SW480 (cell line): ENCODE results near the gene WDR83.
"Not testable (repeated sequence)": the region's sequence is repeated elsewhere in the genome, so short reads cannot be mapped to it uniquely, and the experiment has no call there.

Source experiments
- DNase-seq: peaks from one replicate; pipeline ENCODE4 v3.0.0-alpha.2; 2016; ENCODE audit warnings: low spot score

WDR83 gene, protein sequence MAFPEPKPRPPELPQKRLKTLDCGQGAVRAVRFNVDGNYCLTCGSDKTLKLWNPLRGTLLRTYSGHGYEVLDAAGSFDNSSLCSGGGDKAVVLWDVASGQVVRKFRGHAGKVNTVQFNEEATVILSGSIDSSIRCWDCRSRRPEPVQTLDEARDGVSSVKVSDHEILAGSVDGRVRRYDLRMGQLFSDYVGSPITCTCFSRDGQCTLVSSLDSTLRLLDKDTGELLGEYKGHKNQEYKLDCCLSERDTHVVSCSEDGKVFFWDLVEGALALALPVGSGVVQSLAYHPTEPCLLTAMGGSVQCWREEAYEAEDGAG

GRCh38 chr19:12666265-12667048 lies at the start of gene WDR83, which contains the start of gene MAN2B1:
TSS of gene WDR83 (plus strand) at chr19:12666807. CDS start at chr19:12669791, 2,984 bp downstream.
TSS of gene MAN2B1 (minus strand) at chr19:12666742. CDS start at chr19:12666701, 41 bp downstream.
- peak; percentile 52 for DNase-seq

DNA sequence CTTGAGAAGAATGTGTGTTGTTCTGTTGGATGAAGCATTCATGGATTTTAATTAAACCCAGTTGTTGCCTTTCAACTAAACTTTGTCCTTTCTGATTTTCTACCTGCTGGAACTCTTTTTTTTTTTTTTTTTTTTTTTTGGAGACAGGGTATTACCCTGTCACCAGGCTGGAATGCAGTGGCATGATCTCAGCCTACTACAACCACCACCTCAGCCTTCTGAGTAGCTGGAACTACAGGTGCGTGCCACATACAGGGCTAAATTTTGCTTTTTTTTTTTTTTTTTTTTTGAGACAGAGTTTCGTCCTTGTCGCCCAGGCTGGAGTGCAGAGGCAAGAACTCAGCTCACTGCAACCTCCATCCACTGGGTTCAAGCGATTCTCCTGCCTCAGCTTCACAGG lies 49.0 kb upstream of the WDR83 start:
- no peak for DNase-seq

GRCh38 chr19:12621253-12622024 lies 45.2 kb upstream of the WDR83 start:
- DNase-seq = not testable (repeated sequence)

DNA sequence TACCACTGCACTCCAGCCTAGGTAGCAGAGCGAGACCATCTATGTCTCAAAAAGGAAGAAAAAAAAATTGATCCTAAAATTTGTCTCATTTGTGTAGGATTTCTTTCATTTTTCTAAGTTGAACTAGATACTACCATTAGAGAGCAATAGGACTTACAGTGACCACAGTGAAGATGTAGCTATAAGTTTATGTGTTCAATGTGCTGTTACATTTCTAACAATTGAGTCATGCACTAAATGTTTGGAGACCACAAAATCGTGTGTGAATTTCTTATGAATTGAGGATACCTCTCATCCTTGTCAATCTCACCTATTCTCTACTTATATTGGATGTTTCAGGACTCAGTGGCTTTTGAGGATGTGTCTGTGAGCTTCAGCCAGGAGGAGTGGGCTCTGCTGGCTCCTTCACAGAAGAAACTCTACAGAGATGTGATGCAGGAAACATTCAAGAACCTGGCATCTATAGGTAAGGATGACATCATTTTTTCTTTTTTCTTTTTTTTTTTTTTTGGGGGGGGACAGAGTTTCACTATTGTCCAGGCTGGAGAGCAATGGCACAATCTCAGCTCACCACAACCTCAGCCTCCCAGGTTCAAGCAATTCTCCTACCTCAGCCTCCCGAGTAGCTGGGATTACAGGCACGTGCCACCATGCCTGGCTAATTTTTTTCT lies 43.1 kb upstream of the WDR83 start:
- DNase-seq = no peak

DNA sequence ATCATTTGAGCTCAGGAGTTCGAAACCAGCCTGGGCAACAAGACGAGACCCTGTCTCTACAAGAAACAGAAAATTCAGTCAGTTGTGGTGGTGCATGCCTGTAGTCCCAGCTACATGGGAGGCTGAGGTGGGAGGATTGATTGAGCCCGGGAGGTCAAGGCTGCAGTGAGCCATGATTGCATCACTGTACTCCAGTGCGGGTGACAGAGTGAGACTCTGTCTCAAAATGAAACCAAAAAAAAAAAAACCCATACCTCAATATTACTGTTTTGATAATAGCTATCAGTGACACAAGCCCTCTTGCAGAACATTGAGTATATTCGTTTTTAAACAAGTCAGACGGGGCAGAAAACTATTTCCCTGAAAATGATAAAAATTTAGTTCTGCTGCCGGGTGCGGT lies 39.6 kb upstream of the WDR83 start:
- DNase-seq = no peak

DNA sequence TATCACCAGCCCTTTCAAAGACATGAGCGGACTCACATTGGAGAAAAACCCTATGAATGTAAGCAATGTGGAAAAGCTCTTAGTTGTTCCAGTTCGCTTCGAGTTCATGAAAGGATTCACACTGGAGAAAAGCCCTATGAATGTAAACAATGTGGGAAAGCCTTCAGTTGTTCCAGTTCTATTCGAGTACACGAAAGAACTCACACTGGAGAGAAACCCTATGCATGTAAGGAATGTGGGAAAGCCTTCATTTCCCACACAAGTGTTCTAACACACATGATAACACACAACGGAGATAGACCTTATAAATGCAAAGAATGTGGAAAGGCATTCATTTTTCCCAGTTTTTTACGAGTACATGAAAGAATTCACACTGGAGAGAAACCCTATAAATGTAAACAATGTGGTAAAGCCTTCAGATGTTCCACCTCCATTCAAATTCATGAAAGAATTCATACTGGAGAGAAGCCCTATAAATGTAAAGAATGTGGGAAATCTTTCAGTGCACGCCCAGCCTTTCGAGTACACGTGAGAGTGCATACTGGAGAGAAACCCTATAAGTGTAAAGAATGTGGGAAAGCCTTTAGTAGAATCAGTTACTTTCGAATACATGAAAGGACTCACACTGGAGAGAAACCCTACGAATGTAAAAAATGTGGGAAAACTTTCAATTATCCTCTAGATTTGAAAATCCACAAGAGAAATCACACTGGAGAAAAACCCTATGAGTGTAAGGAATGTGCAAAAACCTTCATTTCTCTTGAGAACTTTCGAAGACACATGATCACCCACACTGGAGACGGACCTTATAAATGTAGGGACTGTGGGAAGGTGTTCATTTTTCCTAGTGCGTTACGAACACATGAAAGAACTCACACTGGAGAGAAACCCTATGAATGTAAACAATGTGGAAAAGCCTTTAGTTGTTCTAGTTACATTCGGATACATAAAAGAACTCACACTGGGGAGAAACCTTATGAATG lies 38.3 kb upstream of the WDR83 start:
- DNase-seq = no peak

DNA sequence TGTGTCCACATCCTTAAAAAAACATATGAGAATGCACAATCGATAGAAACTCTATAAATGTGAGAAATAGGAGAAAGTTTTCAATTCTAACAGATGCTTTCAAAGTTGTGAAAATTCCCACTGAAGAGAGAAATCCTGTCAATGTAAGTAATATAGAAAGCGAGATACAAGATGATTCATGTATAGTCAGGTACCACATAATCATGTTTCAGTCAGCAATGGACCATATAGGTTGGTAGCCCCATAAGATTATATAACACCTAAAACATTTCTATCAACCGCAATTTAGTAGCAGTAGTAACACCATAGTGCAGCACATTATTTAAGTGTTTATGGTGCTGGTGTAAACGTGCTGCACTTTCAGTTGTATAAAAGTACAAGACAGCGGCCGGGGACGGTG lies 37.4 kb upstream of the WDR83 start:
- DNase-seq = no peak

- DNase-seq = no peak
These were observed 30.0 kb upstream of the WDR83 start for GRCh38 chr19:12636631-12637030.

DNA sequence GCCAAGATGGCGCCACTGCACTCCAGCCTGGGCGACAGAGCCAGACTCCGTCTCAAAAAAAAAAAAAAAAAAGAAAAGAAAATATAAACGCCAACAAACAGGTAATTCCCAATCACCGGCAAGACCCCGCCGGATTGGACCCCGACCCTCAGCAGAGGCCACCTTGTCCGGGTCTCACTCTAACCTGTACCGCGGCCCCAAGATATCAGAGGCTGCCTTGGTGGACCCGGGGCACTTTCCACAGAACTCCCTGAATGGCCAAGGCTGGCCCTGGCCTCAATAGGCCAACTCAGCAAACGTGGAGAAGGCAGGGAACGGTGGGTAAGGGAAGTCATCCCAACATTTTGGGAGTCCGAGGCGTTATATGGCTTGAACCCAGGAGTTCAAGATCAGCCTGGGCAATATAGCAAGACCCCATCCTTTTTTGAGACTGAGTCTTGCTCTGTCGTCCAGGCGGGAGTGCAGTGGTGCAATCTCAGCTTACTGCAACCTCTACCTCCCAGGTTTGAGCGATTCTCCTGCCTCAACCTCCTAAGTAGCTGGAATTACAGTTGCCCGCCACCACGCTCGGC lies 27.9 kb upstream of the WDR83 start:
- DNase-seq = no peak

- peak; percentile 54 for DNase-seq
These were observed 26.6 kb upstream of the WDR83 start for GRCh38 chr19:12639901-12640613.

DNA sequence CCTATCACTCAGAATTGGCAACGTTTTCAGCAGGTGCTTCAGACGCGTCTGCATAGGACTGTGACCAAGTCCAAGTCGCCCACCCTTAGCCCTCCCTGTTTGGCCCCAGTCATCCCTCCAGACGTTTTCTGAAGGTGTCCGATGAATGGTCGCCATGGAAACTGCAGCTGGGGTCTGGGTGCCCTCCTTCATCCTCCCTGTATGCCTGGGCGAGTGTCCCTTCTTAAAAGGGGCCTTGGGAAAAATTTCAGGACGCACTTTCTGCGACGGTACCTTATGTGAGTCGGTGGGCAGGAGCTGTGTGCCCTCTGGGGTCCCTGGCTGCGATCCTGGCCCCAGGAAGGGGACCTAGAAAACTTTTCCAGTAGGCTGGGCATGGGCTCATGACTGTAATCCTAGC lies 25.2 kb upstream of the WDR83 start:
- DNase-seq = no peak

- no peak for DNase-seq
These were observed 24.1 kb upstream of the WDR83 start for GRCh38 chr19:12642506-12642905.

DNA sequence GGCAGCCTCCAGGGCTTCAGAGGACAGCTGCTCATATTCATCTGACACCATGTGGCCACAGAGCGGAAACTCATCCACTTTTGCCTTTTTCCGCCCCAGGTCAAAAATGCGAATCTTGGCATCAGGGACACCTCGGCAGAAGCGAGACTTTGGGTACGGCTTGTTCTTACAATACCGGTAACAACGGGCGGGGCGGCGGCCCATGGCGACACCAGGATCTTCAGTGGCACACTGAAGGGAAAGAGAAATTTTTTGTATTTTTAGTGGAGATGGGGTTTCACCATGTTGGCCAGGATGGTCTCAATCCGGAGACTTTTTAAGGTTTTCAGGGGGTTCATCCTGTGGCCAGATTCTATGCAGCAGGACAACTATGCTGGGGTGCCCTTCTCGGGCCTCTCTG lies 22.9 kb upstream of the WDR83 start:
- DNase-seq = not testable (repeated sequence)

GRCh38 chr19:12646551-12646950 lies 20.1 kb upstream of the WDR83 start:
- DNase-seq = no peak

DNA sequence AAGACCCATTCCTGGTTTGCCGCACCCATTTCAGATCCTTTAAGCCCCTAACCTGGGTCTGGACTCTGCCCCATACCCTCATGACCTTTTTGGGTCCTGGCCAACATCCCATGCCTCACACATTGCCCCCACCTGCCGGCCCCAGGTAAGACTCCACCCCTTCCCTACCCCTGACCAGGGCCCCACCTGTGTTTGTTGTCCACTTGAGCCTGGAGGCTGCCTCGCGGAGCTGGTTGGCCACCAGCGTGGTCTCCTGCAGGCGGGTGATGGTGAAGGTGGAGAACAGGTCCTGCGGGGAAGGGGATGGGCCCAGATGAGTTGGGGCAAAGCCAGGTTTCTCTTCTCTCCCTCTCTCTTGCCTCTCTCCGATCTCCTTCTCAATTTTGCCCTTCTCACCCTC lies 19.6 kb upstream of the WDR83 start:
- DNase-seq = no peak

- DNase-seq = no peak
These were observed 19.0 kb upstream of the WDR83 start for GRCh38 chr19:12647490-12648071.

DNA sequence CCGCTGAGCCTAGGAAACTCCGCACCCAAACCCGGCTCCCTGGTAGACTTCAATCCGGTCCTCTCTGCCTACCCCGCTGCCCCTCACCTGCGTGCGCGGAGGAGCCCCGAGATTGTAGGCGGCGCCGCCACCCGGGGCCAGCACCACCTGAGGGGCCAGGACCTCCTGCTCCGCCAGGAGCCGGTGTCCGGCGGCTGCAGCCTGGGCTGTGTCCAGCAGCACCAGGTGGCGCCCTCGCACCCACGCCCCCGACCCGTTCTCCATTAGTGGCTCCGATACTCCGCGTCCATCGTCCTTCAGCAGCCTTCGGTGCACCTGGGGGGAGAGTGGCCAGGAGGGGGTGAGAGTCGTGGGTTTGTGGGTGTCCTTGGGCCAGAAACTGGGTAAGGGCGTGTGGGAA lies 18.5 kb upstream of the WDR83 start:
- no peak for DNase-seq

DNA sequence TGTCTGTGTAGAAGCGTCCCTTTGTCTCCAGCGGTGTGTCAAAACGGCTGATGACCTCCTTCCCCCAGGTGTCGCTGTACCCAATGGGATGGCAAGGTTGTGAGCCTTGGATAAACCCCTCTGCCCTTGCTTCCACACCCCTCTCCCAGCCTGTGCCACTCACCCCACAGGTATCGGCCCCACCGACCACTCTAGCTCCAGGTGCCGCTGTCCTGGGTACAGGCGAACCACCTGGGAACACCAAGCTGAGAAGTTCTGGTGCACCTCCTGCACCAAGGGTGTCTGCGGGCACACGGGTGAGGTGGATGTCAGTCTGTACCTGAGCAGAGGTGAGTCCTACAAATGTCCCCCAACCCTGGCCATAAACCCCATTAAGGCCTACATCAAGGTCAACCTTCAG lies 16.7 kb upstream of the WDR83 start:
- no peak for DNase-seq

DNA sequence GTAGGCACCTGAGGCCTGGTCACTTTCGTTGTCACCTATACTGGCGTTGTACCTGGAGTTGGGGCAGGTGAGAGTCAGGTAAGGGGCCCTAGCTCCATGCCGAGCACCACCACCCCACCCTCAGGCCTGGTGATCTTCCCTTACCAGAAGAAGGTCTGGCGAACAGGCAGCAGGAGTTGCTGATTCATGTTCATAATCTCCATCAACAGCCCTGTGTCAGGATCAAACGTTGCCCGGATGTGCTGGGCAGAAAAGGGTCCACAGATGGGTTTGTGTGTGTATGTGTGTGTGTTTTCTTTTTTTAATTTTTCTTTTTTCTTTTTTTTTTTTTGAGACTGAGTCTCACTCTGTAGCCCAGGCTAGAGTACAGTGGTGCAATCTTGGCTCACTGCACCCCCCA lies 14.4 kb upstream of the WDR83 start:
- DNase-seq = no peak
